ENCODE measurements around the gene JAZF1. TPM values are rescaled to one million over a fixed set of nuclear protein-coding genes. Genes with fewer than 3 reads are reported as not detected.

JAZF1 gene
- total RNA-seq, 1 donor from 2014 or later: 3.6 TPM

DNA sequence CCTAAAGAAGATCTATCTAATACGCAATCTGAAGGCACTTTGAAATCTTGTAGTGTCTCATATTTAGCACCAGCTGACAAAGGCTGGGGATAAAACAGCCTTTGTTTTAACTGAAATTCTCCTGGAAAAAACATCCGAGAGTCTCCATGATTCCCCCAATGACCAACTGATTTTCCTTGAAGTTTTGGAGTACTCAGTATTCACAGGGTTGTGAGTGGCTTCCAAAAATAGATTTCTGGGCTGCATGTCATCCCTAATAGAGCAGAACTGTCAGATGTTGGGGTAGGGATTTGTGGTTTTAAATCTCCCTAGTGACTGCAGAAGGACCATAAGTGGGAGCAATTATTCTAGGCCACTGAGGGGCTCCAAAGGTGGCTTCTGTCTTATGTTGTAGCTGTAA, 234.2 kb downstream of the JAZF1 start:
- TF ChIP-seq, protein P1, sequence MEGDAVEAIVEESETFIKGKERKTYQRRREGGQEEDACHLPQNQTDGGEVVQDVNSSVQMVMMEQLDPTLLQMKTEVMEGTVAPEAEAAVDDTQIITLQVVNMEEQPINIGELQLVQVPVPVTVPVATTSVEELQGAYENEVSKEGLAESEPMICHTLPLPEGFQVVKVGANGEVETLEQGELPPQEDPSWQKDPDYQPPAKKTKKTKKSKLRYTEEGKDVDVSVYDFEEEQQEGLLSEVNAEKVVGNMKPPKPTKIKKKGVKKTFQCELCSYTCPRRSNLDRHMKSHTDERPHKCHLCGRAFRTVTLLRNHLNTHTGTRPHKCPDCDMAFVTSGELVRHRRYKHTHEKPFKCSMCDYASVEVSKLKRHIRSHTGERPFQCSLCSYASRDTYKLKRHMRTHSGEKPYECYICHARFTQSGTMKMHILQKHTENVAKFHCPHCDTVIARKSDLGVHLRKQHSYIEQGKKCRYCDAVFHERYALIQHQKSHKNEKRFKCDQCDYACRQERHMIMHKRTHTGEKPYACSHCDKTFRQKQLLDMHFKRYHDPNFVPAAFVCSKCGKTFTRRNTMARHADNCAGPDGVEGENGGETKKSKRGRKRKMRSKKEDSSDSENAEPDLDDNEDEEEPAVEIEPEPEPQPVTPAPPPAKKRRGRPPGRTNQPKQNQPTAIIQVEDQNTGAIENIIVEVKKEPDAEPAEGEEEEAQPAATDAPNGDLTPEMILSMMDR (conservative IDR thresholded peaks at IDR 0.05; ENCODE audit: low read depth, low read length): no peak
- no peak for DNase-seq (ENCODE audit: low read depth)
- no peak overlapping the region for H3K4me3 ChIP-seq (ENCODE audit: low read depth, low read length)

DNA sequence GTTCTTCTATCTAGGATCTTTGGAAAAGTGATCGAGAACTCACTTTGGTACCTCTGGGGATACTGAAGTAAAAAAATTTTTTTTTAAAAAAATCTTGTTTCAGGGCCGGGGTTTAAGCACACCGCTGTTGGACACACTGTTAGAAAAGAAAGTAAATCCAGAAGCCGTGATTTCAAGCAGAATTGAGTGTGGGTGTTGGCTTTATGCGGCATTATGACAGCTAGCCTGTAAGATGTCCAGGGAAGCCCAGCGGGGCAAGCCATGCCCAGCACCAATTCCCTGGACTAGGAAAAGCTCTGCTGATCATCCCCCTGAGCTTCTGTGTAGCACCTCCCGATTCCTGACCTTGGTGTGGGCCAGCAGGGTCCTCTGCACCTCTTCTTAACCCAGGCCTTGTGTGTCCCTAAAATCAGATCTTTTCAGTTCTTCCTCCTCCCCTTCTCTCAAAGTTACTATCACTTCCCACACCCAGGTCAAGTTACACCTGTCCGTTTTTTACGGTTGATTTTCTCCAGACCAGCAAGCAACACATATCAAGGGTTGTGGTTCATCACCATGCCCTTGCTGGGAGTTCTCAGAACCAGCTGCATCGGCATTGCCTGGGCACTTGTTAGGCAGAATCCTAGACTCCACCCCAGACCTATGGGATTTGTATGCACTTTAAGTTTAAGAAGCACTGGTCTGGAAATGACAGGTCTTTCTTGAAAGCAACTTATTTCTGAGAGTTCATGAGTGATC, 235.4 kb downstream of the JAZF1 start:
- TF ChIP-seq, protein P1 (conservative IDR thresholded peaks at IDR 0.05; ENCODE audit: low read depth, low read length): no peak
- no peak for DNase-seq (ENCODE audit: low read depth)
- no peak overlapping the region for H3K4me3 ChIP-seq (ENCODE audit: low read depth, low read length)

DNA sequence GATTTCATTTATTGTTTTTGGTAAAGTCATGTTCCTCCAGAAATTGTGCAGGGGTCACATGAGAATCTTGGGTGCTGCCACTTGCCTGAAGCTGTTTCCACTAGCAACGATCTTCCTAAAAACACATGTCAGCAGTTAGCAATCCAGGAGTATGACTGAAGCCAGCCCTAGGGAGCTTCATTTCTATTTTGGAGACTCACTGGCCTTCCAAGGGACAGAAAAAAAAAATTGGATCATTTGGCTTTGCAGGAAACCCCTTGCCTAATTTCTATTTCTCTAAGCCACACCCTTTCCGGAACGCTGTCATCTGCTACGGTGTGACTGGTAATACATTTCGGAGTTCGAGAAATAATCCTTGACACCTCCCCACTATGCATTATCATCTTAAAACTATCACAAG, 236.0 kb downstream of the JAZF1 start:
- TF ChIP-seq, protein P1 (conservative IDR thresholded peaks at IDR 0.05; ENCODE audit: low read depth, low read length): no peak
- DNase-seq (ENCODE audit: low read depth): no peak
- no peak overlapping the region for H3K4me3 ChIP-seq (ENCODE audit: low read depth, low read length)

GRCh38 chr7:27943241-27943640, 237.4 kb downstream of the JAZF1 start:
- DNase-seq (ENCODE audit: low read depth): no peak
- TF ChIP-seq, protein P1 (conservative IDR thresholded peaks at IDR 0.05; ENCODE audit: low read depth, low read length): no peak
- H3K4me3 ChIP-seq (ENCODE audit: low read depth, low read length): no peak overlapping the region

GRCh38 chr7:27942711-27943110, 237.9 kb downstream of the JAZF1 start:
- DNase-seq (ENCODE audit: low read depth): no peak
- no peak overlapping the region for H3K4me3 ChIP-seq (ENCODE audit: low read depth, low read length)
- TF ChIP-seq, protein P1 (conservative IDR thresholded peaks at IDR 0.05; ENCODE audit: low read depth, low read length): no peak

- TF ChIP-seq, protein P1 (conservative IDR thresholded peaks at IDR 0.05; ENCODE audit: low read depth, low read length): no peak
- no peak overlapping the region for H3K4me3 ChIP-seq (ENCODE audit: low read depth, low read length)
- no peak for DNase-seq (ENCODE audit: low read depth)
Observed at GRCh38 chr7:27941522-27941921, 239.1 kb downstream of the JAZF1 start.

- no peak for DNase-seq (ENCODE audit: low read depth)
- no peak overlapping the region for H3K4me3 ChIP-seq (ENCODE audit: low read depth, low read length)
- TF ChIP-seq, protein P1 (conservative IDR thresholded peaks at IDR 0.05; ENCODE audit: low read depth, low read length): no peak
Observed at GRCh38 chr7:27940341-27940740, 240.3 kb downstream of the JAZF1 start.
